ENCODE data around the gene EPHB1.
"Not testable (repeated sequence)": the region's sequence is repeated elsewhere in the genome, so short reads cannot be mapped to it uniquely, and the experiment has no call there.

Gene EPHB1

GRCh38 chr3:135066844-135067727, 272.0 kb downstream of the EPHB1 start:
- DNase-seq, result not testable (repeated sequence)

GRCh38 chr3:135068011-135068410, 273.0 kb downstream of the EPHB1 start:
- DNase-seq, result no peak

- no peak for DNase-seq
These were observed 274.3 kb downstream of the EPHB1 start for GRCh38 chr3:135069406-135069805.

GRCh38 chr3:135071483-135071882, 276.4 kb downstream of the EPHB1 start:
- DNase-seq, result no peak

- no peak for DNase-seq
These were observed 277.4 kb downstream of the EPHB1 start for GRCh38 chr3:135072431-135072830.

- DNase-seq, result no peak
These were observed 280.1 kb downstream of the EPHB1 start for GRCh38 chr3:135075157-135075556.

- DNase-seq, result no peak
These were observed 281.3 kb downstream of the EPHB1 start for GRCh38 chr3:135076341-135076740.

- DNase-seq, result no peak
These were observed 282.1 kb downstream of the EPHB1 start for GRCh38 chr3:135077186-135077585.

GRCh38 chr3:135078283-135078682, 283.2 kb downstream of the EPHB1 start:
- no peak for DNase-seq

GRCh38 chr3:135079095-135079494, 284.0 kb downstream of the EPHB1 start:
- no peak for DNase-seq

- no peak for DNase-seq
These were observed 286.4 kb downstream of the EPHB1 start for GRCh38 chr3:135081451-135081850.

GRCh38 chr3:135081856-135082434, 286.9 kb downstream of the EPHB1 start:
- DNase-seq, result no peak

GRCh38 chr3:135082706-135083105, 287.6 kb downstream of the EPHB1 start:
- DNase-seq, result no peak

GRCh38 chr3:135083179-135083578, 288.1 kb downstream of the EPHB1 start:
- DNase-seq, result no peak

- no peak for DNase-seq
These were observed 288.7 kb downstream of the EPHB1 start for GRCh38 chr3:135083756-135084155.

- no peak for DNase-seq
These were observed 289.3 kb downstream of the EPHB1 start for GRCh38 chr3:135084405-135084804.

- no peak for DNase-seq
These were observed 289.9 kb downstream of the EPHB1 start for GRCh38 chr3:135084976-135085375.

- DNase-seq, result no peak
These were observed 290.8 kb downstream of the EPHB1 start for GRCh38 chr3:135085652-135086436.

GRCh38 chr3:135087782-135088181, 292.7 kb downstream of the EPHB1 start:
- DNase-seq, result no peak

GRCh38 chr3:135089451-135089850, 294.4 kb downstream of the EPHB1 start:
- DNase-seq, result no peak

- DNase-seq, result no peak
These were observed 295.1 kb downstream of the EPHB1 start for GRCh38 chr3:135090020-135090717.

- DNase-seq, result no peak
These were observed 296.9 kb downstream of the EPHB1 start for GRCh38 chr3:135091946-135092345.

GRCh38 chr3:135093121-135093520, 298.1 kb downstream of the EPHB1 start:
- DNase-seq, result no peak

Measured in stimulated activated CD4-positive, alpha-beta T cell treated with anti-CD3 and anti-CD28 coated beads, Interleukin-1b, Interleukin-23, amount 100 ng/mL, for 48 hours (primary cell).